T-helper 17 cell (primary cell): ENCODE measurements around the gene TUBB4B. TPM values are rescaled to one million over a fixed set of nuclear protein-coding genes. Genes with fewer than 3 reads are reported as not detected.
"Not testable (repeated sequence)": the region's sequence is repeated elsewhere in the genome, so short reads cannot be mapped to it uniquely, and the experiment has no call there.

Experiments used
- ATAC-seq: fragments of 150-1000 bp; cut with Tn5 transposase; 2 replicates; pipeline ENCODE4 v1.10.0; 2021; ENCODE audit warnings: mild to moderate bottlenecking, moderate library complexity
- DNase-seq, 3 donors: peaks; one replicate each; pipeline versions ENCODE4 v3.0.0 to v3.0.0-alpha.2; 2020 to 2021
- H3K9me3 ChIP-seq: one replicate; pipeline ENCODE4 v1.7.0; 2013; ENCODE audit warnings: low read length, mild to moderate bottlenecking; ENCODE audit not compliant: control insufficient read depth, poor library complexity, severe bottlenecking
- H3K27ac Mint-ChIP-seq: one replicate; pipeline ENCODE4 v1.8.0; 2022; ENCODE audit warnings: mild to moderate bottlenecking, moderate library complexity, mixed read lengths
- H3K27me3 Mint-ChIP-seq: one replicate; pipeline ENCODE4 v1.8.0; 2022; ENCODE audit warnings: mixed read lengths
- H3K36me3 Mint-ChIP-seq: one replicate; pipeline ENCODE4 v1.8.0; 2022; ENCODE audit warnings: low read depth, mixed read lengths
- H3K4me1 Mint-ChIP-seq: one replicate; pipeline ENCODE4 v1.8.0; 2022; ENCODE audit warnings: mild to moderate bottlenecking, mixed read lengths
- H3K4me3 Mint-ChIP-seq: one replicate; pipeline ENCODE4 v1.8.0; 2022; ENCODE audit warnings: mild to moderate bottlenecking, moderate library complexity, mixed read lengths
- total RNA-seq, 4 donors: library from RNA in 2 of 4; stranded (reverse) in 2 of 4; gene quantifications; one replicate each; pipeline ENCODE4 v1.2.3 and lab custom pipeline; 2022 to 2026

TUBB4B gene
- total RNA-seq, 2 donors from 2014 or later = 81.0 to 90.5 TPM

DNA sequence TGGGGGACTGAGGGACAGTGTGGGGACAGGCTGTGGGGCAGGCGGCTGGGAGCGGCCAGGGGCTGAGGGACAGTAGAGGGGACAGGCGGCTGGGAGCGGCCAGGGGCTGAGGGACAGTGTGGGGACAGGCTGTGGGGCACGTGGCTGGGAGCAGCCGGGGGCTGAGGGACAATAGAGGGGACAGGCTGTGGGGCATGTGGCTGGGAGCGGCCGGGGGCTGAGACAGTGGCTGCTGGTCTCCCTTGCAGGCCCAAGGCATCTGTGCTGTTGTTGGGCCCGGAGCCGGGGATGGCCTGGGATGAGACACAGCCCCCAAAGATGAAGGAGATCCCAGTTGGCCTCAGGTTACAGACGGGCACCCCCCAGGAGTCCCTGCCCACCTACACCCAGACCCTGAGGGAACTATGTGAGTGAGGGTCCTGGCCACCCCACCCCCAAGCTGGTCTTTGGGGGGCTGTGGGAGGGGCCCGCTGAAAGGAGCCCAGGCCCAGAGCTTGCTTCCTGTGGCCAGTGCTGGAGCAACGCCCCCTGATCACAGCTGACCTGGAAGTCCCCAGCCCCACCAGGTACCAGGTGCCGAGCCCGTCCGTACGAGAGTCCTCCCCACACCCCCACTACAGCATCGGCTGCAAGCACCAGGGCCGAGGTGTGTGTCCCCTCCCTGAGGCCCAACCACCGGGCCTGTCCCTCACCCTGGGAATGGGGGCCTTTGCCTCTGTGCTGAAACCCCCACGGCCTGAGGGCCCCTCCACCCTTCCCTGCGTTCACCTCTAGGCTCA lies 10.6 kb downstream of the TUBB4B start:
- Mint-ChIP-seq H3K4me1 (peaks cover 10% of the 10 kb centered on the region), H3K27ac (no peak overlapping the region), H3K27me3 (no peaks in the 10 kb centered on the region), H3K4me3 (no peak overlapping the region), H3K36me3 (no peaks in the 10 kb centered on the region)
- DNase-seq (no peak), ATAC-seq (no peak)
- no peaks in the 10 kb centered on the region for H3K9me3 ChIP-seq

DNA sequence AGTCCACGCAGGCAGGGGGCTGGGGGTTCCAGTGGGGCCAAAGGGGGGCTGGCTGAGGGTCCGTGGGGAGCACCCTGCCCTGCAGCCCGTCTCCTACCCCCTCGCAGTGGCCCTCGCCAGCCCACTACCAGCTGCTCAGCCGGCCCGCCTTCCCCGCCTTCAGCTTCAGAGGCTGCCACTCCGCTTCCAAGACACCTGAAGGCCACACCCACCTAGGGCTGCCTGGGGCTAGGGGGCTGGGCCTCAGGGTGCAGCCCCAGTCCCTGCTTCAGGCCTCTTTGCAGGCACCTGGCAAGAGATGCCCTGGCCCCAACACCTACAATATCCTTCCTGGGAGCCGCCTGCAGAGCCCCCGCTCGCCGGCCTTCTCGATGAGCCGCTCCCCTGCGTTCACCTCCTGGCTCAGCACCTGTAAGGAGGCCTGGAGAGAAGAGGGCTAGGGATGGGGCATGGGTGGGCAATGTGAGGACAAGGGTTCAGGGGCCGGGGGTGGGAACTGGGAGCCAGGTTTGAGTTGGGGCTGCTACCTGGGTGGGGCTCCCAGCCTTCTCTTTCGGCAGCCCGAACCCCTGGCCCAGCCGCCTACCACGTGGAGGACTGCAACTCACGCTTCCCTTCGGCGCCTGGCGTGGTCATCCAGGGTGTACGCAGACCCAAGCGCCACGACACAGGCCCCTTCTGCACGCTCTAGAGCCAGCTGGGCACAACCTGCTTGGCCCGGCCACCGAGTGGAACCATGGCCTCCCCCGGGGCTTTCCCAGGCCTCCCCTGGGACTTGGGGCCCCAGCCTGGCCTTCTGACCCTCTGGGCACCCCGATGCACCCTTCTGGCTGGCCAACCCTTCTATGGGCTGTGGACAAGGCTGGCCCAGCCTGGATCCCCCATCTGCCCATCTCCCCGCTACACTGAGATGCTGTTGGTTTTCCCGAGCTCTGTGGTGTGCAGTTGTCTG lies 11.7 kb downstream of the TUBB4B start:
- Mint-ChIP-seq H3K4me3 (peak overlapping the region; percentile 12), H3K27me3 (no peaks in the 10 kb centered on the region), H3K27ac (no peak overlapping the region), H3K4me1 (peaks cover 10% of the 10 kb centered on the region), H3K36me3 (no peaks in the 10 kb centered on the region)
- no peaks in the 10 kb centered on the region for H3K9me3 ChIP-seq
- DNase-seq (no peak), ATAC-seq (no peak)

DNA sequence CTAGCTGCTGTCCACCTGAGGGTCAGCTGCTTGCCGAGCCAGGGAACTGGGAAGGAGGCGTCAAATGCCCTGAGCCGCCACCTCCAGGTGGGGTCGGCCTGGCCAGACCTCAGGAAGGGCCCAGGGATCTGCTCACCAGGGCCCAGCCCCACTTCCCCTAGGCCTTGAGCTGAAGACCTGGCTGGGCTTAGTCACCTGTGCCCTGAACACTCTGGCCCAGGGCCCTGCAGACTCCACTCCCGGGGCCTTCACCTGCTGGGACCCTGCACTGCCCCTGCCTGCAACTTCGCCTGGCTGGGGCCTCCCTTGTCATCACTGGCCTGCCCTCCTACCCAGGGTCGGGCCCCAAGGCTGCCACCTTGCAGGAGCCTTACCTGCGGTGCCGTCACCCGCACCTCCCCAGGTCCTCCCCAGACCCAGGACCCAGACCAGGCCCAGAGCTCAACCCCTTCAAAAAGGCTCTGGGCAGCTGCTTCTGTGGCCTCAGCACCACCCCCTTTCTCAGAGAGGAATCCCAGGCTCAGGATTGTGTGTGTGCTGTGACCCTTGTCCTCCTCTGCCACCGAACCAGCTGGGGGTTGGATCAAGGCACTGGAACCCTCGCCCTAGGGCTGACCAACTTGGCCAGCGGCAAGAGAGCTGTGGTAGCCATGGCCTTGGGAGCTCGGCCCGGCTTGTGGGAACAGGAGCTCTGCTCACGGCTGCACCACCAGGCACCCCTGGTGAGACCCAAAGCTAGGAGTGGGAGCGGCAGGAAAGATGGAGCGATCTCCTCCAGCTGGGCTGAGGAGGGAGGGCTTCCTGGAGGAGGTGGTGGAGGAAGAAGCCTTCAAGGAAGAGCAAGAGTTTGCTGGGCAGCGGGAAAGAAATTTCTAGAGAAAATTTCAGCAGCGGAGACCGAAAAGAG lies 12.9 kb downstream of the TUBB4B start:
- no peak overlapping the region for H3K27ac Mint-ChIP-seq
- no peaks in the 10 kb centered on the region for H3K27me3 Mint-ChIP-seq
- ATAC-seq (no peak), DNase-seq (no peak)
- peaks cover 10% of the 10 kb centered on the region for H3K4me1 Mint-ChIP-seq
- H3K4me3 Mint-ChIP-seq = peak overlapping the region; percentile 88
- H3K9me3 ChIP-seq = no peaks in the 10 kb centered on the region
- no peaks in the 10 kb centered on the region for H3K36me3 Mint-ChIP-seq

DNA sequence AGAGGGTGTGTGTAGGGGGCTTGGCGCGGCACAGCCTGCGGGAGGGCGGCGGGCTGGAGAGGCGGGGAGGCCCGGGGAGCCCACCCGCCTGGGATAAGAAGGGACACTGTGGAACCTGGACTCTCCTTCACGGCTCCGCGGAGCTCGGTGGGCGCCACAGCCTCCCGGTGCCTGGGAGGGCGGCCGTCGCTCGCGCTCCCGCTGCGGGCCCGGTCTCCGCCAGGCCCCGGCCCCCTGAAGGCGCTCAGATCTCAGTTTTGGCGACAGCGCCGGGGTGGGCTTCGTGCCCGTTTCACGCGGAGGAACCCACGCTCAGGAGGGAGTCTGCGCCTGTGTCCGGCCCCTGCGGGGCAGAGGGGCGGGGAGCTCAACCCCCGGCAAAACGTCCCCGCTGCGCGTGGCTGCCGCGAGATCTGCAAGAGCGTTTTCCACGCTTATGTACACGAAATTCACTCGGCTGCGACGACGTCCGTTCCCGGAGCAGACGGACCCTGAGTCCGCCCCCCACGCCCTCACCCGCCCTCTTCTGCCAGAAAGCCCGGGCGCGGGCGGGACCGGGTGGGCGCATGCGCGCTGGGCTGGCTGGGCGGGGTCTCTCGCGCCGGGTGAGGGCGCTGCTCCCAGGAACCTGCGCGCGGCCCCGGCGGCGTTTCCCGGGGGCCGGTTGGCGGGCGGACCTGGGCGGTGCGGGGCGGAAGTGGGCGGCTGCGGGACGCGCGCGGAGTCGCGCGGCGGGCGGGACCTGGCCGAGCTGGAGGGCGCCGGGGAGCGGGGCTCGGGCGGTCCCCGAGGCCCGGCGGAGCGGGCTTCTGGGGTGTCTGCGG lies 13.7 kb downstream of the TUBB4B start, which contains the start of gene NELFB:
Gene NELFB (plus strand): TSS at position 704 of the 824 bp plus-strand sequence.
- peak; percentile 94 for ATAC-seq
- DNase-seq = peak; percentile 96 to 99 (median 98)
- H3K4me1 Mint-ChIP-seq = peaks cover 10% of the 10 kb centered on the region
- H3K36me3 Mint-ChIP-seq = no peaks in the 10 kb centered on the region
- H3K4me3 Mint-ChIP-seq = peak within 1 kb of the TSS; percentile 88
- no peaks in the 10 kb centered on the region for H3K27me3 Mint-ChIP-seq
- H3K9me3 ChIP-seq = no peaks in the 10 kb centered on the region
- H3K27ac Mint-ChIP-seq = peak within 1 kb of the TSS; percentile 56

DNA sequence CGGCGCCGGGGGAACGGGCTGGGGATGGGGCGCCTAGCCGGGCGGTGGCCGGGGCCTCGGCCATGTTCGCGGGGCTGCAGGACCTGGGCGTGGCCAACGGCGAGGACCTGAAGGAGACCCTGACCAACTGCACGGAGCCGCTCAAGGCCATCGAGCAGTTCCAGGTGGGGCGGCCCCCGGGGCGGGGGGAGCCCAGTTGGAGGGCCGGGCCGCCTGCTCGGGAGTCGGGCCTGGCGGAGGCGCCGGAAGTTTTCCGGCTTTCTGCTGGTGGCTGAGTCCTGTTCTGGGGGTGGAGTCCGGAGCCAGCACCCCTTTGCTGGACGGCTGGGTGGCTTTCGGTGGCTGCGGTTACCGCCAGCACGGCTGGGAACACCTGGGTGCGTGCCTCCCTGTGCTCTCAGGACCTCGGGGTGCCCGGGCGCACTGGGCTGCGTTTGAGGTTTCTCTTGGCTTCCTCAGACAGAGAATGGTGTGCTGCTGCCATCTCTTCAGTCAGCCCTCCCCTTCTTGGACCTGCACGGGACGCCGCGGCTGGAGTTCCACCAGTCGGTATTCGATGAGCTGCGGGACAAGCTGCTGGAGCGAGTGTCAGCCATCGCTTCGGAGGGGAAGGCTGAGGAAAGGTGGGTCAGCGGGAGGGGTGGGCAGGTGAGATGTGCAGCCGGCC lies 14.5 kb downstream of the TUBB4B start:
- no peak for DNase-seq

DNA sequence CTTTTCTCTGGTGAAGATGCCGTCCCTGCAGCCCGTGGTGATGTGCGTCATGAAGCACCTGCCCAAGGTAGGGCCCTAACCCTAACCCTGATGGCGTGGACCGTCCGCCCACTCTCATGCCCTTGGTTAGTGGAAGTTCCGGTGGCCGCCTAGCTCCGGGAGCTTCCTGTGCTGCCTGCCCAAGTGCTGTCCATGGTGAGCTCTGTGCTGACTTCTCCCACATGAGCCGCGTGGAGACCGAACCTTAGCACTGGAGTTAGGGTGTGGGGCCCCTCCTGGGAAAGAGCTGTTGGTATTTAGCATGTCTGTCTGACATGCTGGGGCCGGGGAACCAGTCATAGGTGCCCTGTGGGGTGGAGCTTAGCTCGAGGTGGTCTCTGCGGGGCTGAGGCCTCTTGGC lies 15.3 kb downstream of the TUBB4B start:
- Mint-ChIP-seq H3K36me3 (no peaks in the 10 kb centered on the region), H3K4me3 (peak overlapping the region; percentile 88), H3K27me3 (no peaks in the 10 kb centered on the region), H3K27ac (peak overlapping the region; percentile 56), H3K4me1 (peaks cover 10% of the 10 kb centered on the region)
- H3K9me3 ChIP-seq = no peaks in the 10 kb centered on the region
- no peak for DNase-seq
- ATAC-seq = no peak

More for the DNA sequence above, 14.5 kb downstream of the TUBB4B start:
- H3K4me1 Mint-ChIP-seq = peaks cover 10% of the 10 kb centered on the region
- no peaks in the 10 kb centered on the region for H3K27me3 Mint-ChIP-seq
- ATAC-seq = no peak
- H3K27ac Mint-ChIP-seq = peak overlapping the region; percentile 56
- H3K9me3 ChIP-seq = no peaks in the 10 kb centered on the region
- no peaks in the 10 kb centered on the region for H3K36me3 Mint-ChIP-seq
- peak overlapping the region; percentile 88 for H3K4me3 Mint-ChIP-seq

DNA sequence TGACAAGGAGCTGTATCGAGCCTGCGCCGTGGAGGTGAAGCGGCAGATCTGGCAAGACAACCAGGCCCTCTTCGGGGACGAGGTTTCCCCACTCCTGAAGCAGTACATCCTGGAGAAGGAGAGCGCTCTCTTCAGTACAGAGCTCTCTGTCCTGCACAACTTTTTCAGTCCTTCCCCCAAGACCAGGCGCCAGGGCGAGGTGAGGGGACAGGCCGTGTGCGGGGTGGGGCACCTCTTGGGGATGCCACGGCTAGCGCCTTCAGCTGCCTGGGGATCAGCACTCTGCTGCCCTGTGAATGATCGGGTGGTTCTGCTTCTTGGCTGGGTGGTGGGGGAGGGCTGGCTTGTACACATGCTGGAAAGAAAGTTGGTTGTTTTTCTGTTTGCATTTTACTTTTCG lies 15.8 kb downstream of the TUBB4B start:
- H3K4me3 Mint-ChIP-seq = peak overlapping the region; percentile 88
- H3K9me3 ChIP-seq = no peaks in the 10 kb centered on the region
- ATAC-seq (no peak), DNase-seq (no peak)
- no peak overlapping the region for H3K27ac Mint-ChIP-seq
- H3K27me3 Mint-ChIP-seq = no peaks in the 10 kb centered on the region
- peaks cover 10% of the 10 kb centered on the region for H3K4me1 Mint-ChIP-seq
- no peaks in the 10 kb centered on the region for H3K36me3 Mint-ChIP-seq

DNA sequence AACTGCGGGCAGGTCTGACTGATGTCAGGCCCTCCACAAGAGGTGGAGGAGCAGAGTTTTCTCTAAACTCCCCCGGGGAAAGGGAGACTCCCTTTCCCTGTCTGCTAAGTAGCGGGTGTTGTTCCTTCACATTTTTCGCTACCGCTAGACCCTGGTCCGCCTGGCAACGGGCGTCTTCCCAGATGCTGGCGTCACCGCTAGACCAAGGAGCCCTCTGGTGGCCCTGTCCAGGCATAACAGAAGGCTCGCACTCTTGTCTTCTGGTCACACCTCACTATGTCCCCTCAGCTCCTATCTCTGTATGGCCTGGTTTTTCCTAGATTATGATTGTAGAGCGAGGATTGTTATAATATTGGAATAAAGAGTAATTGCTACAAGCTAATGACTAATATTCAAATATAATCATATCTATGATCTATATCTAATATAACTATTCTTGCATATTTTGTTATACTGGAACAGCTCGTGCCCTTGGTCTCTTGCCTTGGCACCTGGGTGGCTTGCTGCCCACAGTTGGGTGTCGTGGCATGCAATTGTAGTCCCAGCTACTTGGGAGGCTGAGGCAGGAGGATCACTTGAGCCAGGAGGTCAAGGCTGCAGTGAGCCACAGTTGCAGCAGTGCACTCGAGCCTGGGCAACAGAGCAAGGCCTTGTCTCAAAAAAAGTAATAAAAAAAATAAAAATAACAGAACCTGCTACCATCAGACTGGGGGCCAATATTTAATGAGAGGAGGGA lies 21.3 kb downstream of the TUBB4B start:
- ATAC-seq, H3K4me1 Mint-ChIP-seq, DNase-seq, H3K36me3 Mint-ChIP-seq, H3K4me3 Mint-ChIP-seq, H3K9me3 ChIP-seq, H3K27ac Mint-ChIP-seq, H3K27me3 Mint-ChIP-seq: not testable (repeated sequence)

DNA sequence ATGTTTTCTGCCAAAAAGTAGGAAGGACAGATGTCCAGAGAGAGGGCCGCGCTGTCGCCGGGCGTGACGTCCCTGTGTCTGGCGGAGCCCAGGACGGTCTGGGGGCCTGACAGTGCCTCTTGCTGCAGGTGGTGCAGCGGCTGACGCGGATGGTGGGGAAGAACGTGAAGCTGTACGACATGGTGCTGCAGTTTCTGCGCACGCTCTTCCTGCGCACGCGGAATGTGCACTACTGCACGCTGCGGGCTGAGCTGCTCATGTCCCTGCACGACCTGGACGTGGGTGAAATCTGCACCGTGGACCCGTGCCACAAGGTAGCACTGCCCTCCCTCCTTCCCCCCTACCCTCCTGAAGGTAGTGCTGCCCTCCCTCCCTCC lies 21.8 kb downstream of the TUBB4B start:
- no peak for DNase-seq
- Mint-ChIP-seq H3K4me1 (no peaks in the 10 kb centered on the region), H3K27me3 (no peaks in the 10 kb centered on the region), H3K4me3 (no peak overlapping the region), H3K36me3 (no peaks in the 10 kb centered on the region), H3K27ac (no peak overlapping the region)
- no peak for ATAC-seq
- H3K9me3 ChIP-seq = no peaks in the 10 kb centered on the region

DNA sequence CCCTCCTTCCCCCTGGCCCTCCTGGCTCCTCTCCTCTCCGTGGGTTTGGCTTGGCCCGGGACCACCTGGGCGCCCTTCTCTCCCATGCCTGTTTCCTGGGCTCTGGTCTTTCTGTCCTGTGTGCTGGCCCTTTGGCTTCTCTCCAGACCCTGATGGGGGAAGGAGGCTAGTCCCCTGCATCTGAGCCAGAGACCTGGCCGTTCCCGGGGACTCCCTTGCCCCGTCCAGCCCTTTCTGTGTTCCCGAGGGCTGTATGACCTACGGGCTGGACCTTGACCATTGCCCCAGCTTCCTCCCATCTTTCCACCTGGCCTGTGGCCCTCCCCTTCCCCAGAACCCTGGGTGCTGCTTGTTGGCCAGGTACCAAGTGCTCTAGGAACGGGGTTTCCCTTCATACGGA lies 22.4 kb downstream of the TUBB4B start:
- peak overlapping the region; percentile 31 for H3K4me3 Mint-ChIP-seq
- no peak overlapping the region for H3K27ac Mint-ChIP-seq
- DNase-seq (no peak), ATAC-seq (no peak)
- no peaks in the 10 kb centered on the region for H3K27me3 Mint-ChIP-seq
- H3K36me3 Mint-ChIP-seq = peaks cover under 1% of the 10 kb centered on the region
- H3K9me3 ChIP-seq = no peaks in the 10 kb centered on the region
- H3K4me1 Mint-ChIP-seq = peaks cover 3% of the 10 kb centered on the region

DNA sequence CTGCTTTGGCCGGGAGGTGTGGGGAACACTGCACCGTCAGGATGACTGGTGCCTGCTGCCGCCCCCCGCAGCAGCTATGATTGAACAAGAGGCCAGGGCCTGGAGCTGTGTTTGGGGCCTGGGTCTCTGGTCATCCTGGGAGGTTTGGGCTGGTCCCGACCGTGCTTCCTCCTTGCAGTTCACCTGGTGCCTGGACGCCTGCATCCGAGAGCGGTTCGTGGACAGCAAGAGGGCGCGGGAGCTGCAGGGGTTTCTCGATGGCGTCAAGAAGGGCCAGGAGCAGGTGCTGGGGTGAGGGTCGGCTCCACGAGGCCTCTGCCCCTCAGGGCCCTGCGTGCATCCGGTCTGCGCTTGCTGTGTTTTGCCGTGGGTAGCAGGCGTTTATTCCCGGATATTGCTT lies 23.0 kb downstream of the TUBB4B start:
- ATAC-seq (no peak), DNase-seq (no peak)
- no peak overlapping the region for H3K4me3 Mint-ChIP-seq
- H3K9me3 ChIP-seq = no peaks in the 10 kb centered on the region
- peaks cover 4% of the 10 kb centered on the region for H3K36me3 Mint-ChIP-seq
- no peak overlapping the region for H3K27ac Mint-ChIP-seq
- H3K27me3 Mint-ChIP-seq = no peaks in the 10 kb centered on the region
- H3K4me1 Mint-ChIP-seq = peaks cover 7% of the 10 kb centered on the region
